Activated B cell treated with CpG ODN at 0.5 μM for 24 hours (primary cell): ENCODE results near the gene C16orf54. TPM values are rescaled to one million over a fixed set of nuclear protein-coding genes. Genes with fewer than 3 reads are reported as not detected.
A peak's percentile ranks its signal among the peaks of the same experiment; 100 is the strongest.
"Not testable (repeated sequence)": the region's sequence is repeated elsewhere in the genome, so short reads cannot be mapped to it uniquely, and the experiment has no call there.

Experiments used
- ATAC-seq: fragments of 200-7000 bp; cut with Tn5 transposase; one replicate; pipeline ENCODE4 v1.10.0; 2021; ENCODE audit warnings: low read depth, mild to moderate bottlenecking, moderate library complexity
- CTCF ChIA-PET: fragments of 350-600 bp; sonication (Branson Sonifier 250); formaldehyde crosslinking; loops from one replicate; lab custom pipeline; 2021; ENCODE audit warnings: antibody characterized with exemption; lab: Charles Lee
- POLR2A ChIA-PET: fragments of 350-600 bp; sonication (Branson Sonifier 250); formaldehyde crosslinking; loops from one replicate; lab custom pipeline; 2021; ENCODE audit warnings: antibody characterized with exemption; lab: Charles Lee
- DNase-seq: peaks from one replicate; pipeline ENCODE4 v3.0.0; 2022
- H3K27ac Mint-ChIP-seq: one replicate; pipeline ENCODE4 v1.8.0; 2020; ENCODE audit warnings: mixed read lengths
- H3K27me3 Mint-ChIP-seq: one replicate; pipeline ENCODE4 v1.8.0; 2021; ENCODE audit warnings: mixed read lengths
- H3K36me3 Mint-ChIP-seq: one replicate; pipeline ENCODE4 v1.8.0; 2021; ENCODE audit warnings: low read depth, mixed read lengths
- H3K4me1 Mint-ChIP-seq: one replicate; pipeline ENCODE4 v1.8.0; 2021; ENCODE audit warnings: mixed read lengths
- H3K4me3 Mint-ChIP-seq: one replicate; pipeline ENCODE4 v1.8.0; 2020; ENCODE audit warnings: mild to moderate bottlenecking, mixed read lengths
- H3K9me3 Mint-ChIP-seq: one replicate; pipeline ENCODE4 v1.8.0; 2020; ENCODE audit warnings: mixed read lengths
- CTCF ChIP-seq: fragments of 200-600 bp; IDR thresholded peaks from one replicate; pipeline ENCODE4 v1.8.0; 2022; ENCODE audit warnings: antibody characterized with exemption, mild to moderate bottlenecking
- intact Hi-C: fragments of 100-400 bp; cut with micrococcal nuclease; formaldehyde crosslinking; loops from one replicate; pipeline ENCODE4 v1.15.1; 2024
- total RNA-seq: library from RNA; stranded (reverse); gene quantifications from 2 replicates; pipeline ENCODE4 v1.2.3, GENCODE V29; 2022

C16orf54 gene
- total RNA-seq, 1 donor from 2014 or later = 22.5 TPM

- H3K9me3 Mint-ChIP-seq = no peaks in the 10 kb centered on the region
These were observed 39.2 kb upstream of the C16orf54 start for GRCh38 chr16:29784901-29785500.

GRCh38 chr16:29784157-29784556 is 38.4 kb upstream of the C16orf54 start:
- intact Hi-C loops = no loop called here
- Mint-ChIP-seq H3K4me3 (no peak overlapping the region), H3K36me3 (no peaks in the 10 kb centered on the region), H3K27ac (no peak overlapping the region), H3K4me1 (peaks cover 14% of the 10 kb centered on the region), H3K9me3 (no peaks in the 10 kb centered on the region), H3K27me3 (no peaks in the 10 kb centered on the region)
- TF ChIP-seq CTCF = no peak
- ChIA-PET POLR2A (interaction anchor here (0.7 to 1.6 kb wide), 5 partner anchors 11 to 915 kb away, joined by 3 to 9 read pairs (median 4); partner anchors contain the start of gene PAGR1), CTCF (interaction anchor here (0.8 to 2.1 kb wide), 5 partner anchors 16 to 86 kb away, joined by 3 to 5 read pairs (median 4); partner anchors contain the start of gene PAGR1)
- DNase-seq (no peak), ATAC-seq (no peak)

More at GRCh38 chr16:29784901-29785500, 39.2 kb upstream of the C16orf54 start:
- Mint-ChIP-seq H3K36me3 (no peaks in the 10 kb centered on the region), H3K4me3 (peak overlapping the region; percentile 68), H3K27ac (peak overlapping the region; percentile 46), H3K27me3 (no peaks in the 10 kb centered on the region), H3K4me1 (peaks cover 18% of the 10 kb centered on the region)
- intact Hi-C loops = no loop called here
- ATAC-seq (peak; percentile 98), DNase-seq (peak; percentile 65)
- CTCF ChIA-PET = interaction anchor here (0.8 to 2.1 kb wide), 13 partner anchors 12 to 87 kb away, joined by 3 to 5 read pairs (median 4); partner anchors contain the start of gene PAGR1
- peak; percentile 47 for TF ChIP-seq CTCF
- POLR2A ChIA-PET = interaction anchor here (0.5 to 2.3 kb wide), 10 partner anchors 12 to 915 kb away, joined by 3 to 14 read pairs (median 4); partner anchors contain the start of gene PAGR1

- H3K27ac Mint-ChIP-seq, DNase-seq, ATAC-seq, H3K36me3 Mint-ChIP-seq, H3K4me3 Mint-ChIP-seq, H3K27me3 Mint-ChIP-seq, POLR2A ChIA-PET, H3K9me3 Mint-ChIP-seq, intact Hi-C loops: not testable (repeated sequence)
- H3K4me1 Mint-ChIP-seq = peaks cover 12% of the 10 kb centered on the region
- CTCF ChIA-PET = interaction anchor here (0.6 to 2.1 kb wide), 2 partner anchors 44 to 265 kb away, joined by 3 to 5 read pairs; no protein-coding TSS in a partner anchor
These were observed 37.5 kb upstream of the C16orf54 start for GRCh38 chr16:29783094-29783953.

- H3K27me3 Mint-ChIP-seq = no peaks in the 10 kb centered on the region
- TF ChIP-seq CTCF = no peak
- intact Hi-C loops = no loop called here
- H3K4me1 Mint-ChIP-seq = no peaks in the 10 kb centered on the region
- ChIA-PET POLR2A (interaction anchor here (0.5 to 1.2 kb wide), 3 partner anchors 11 to 27 kb away, joined by 3 to 5 read pairs (median 3); partner anchors contain the start of gene KIF22), CTCF (no interaction called here)
- ATAC-seq (no peak), DNase-seq (no peak)
- no peak overlapping the region for H3K27ac Mint-ChIP-seq
- H3K9me3 Mint-ChIP-seq = no peaks in the 10 kb centered on the region
- no peak overlapping the region for H3K4me3 Mint-ChIP-seq
- H3K36me3 Mint-ChIP-seq = no peaks in the 10 kb centered on the region
These were observed 33.7 kb upstream of the C16orf54 start for GRCh38 chr16:29779474-29779873.

GRCh38 chr16:29777576-29778350 is 32.0 kb upstream of the C16orf54 start, which contains the start of gene ZG16:
TSS of gene ZG16 (plus strand) at chr16:29778256. CDS start at chr16:29779267, 1,011 bp downstream.
- H3K4me3 Mint-ChIP-seq = no peak within 1 kb of the TSS
- H3K27me3 Mint-ChIP-seq = no peaks in the 10 kb centered on the region
- no peak for TF ChIP-seq CTCF
- no peaks in the 10 kb centered on the region for H3K4me1 Mint-ChIP-seq
- CTCF ChIA-PET = no interaction called here
- no peaks in the 10 kb centered on the region for H3K36me3 Mint-ChIP-seq
- intact Hi-C loops = no loop called here
- H3K27ac Mint-ChIP-seq = no peak within 1 kb of the TSS
- H3K9me3 Mint-ChIP-seq = no peaks in the 10 kb centered on the region
- ATAC-seq (no peak), DNase-seq (no peak)
- POLR2A ChIA-PET = interaction anchor here (0.9 kb wide), 1 partner anchor 32 kb away, joined by 3 read pairs; the partner anchor contains the start of gene C16orf54
